GM18526 (cell line): ENCODE data around the gene POU6F1.
A peak's percentile ranks its signal among the peaks of the same experiment; 100 is the strongest.

ENCODE experiments used
- POLR2A ChIP-seq: IDR thresholded peaks from 3 replicates; pipeline ENCODE4 v1.6.1; 2011; ENCODE audit not compliant: insufficient read length; ENCODE audit errors: extremely low read depth

POU6F1 gene

GRCh38 chr12:51190820-51191219 lies 27.0 kb downstream of the POU6F1 start:
- no peak for TF ChIP-seq POLR2A

- no peak for TF ChIP-seq POLR2A
Measured at GRCh38 chr12:51189790-51190355, 28.0 kb downstream of the POU6F1 start.

GRCh38 chr12:51188359-51189051 lies 29.4 kb downstream of the POU6F1 start:
- no peak for TF ChIP-seq POLR2A

- TF ChIP-seq POLR2A: no peak
Measured at GRCh38 chr12:51187370-51187987, 30.4 kb downstream of the POU6F1 start.

GRCh38 chr12:51186465-51187085 lies 31.3 kb downstream of the POU6F1 start:
- TF ChIP-seq POLR2A: no peak

GRCh38 chr12:51185171-51185717 lies 32.6 kb downstream of the POU6F1 start:
- TF ChIP-seq POLR2A: no peak

GRCh38 chr12:51183816-51184215 lies 34.0 kb downstream of the POU6F1 start:
- TF ChIP-seq POLR2A: no peak

- no peak for TF ChIP-seq POLR2A
Measured at GRCh38 chr12:51183349-51183748, 34.5 kb downstream of the POU6F1 start.

- no peak for TF ChIP-seq POLR2A
Measured at GRCh38 chr12:51181558-51181957, 36.3 kb downstream of the POU6F1 start.

GRCh38 chr12:51177897-51178296 lies 40.0 kb downstream of the POU6F1 start:
- TF ChIP-seq POLR2A: no peak

- no peak for TF ChIP-seq POLR2A
Measured at GRCh38 chr12:51174501-51174900, 43.4 kb downstream of the POU6F1 start.

- TF ChIP-seq POLR2A: peak; percentile 61
Measured at GRCh38 chr12:51172515-51173431, 45.1 kb downstream of the POU6F1 start, which contains the start of gene TFCP2. Gene TFCP2, minus strand, starts transcription at chr12:51173135. Its CDS starts 713 bp downstream, at chr12:51172422.

- no peak for TF ChIP-seq POLR2A
Measured at GRCh38 chr12:51171884-51172514, 45.9 kb downstream of the POU6F1 start.

- no peak for TF ChIP-seq POLR2A
Measured at GRCh38 chr12:51163795-51164194, 54.1 kb downstream of the POU6F1 start.
